LNCaP clone FGC (cell line): Measurements from ENCODE around the gene NCBP2.

Source experiments
- DNase-seq: peaks from one replicate; pipeline ENCODE4 v3.0.0-alpha.2; 2011; ENCODE audit warnings: low read depth
- H3K4me3 ChIP-seq: 2 replicates; pipeline ENCODE4 v1.5.1; 2011; ENCODE audit warnings: mild to moderate bottlenecking, low read depth, low read length, control low read depth
- TF ChIP-seq, protein P1 (sequence below): IDR thresholded peaks from 2 replicates; pipeline ENCODE4 v1.5.1; 2012; ENCODE audit warnings: mild to moderate bottlenecking; ENCODE audit not compliant: control insufficient read depth, insufficient read depth; ENCODE audit errors: extremely low read depth

The NCBP2 gene

DNA sequence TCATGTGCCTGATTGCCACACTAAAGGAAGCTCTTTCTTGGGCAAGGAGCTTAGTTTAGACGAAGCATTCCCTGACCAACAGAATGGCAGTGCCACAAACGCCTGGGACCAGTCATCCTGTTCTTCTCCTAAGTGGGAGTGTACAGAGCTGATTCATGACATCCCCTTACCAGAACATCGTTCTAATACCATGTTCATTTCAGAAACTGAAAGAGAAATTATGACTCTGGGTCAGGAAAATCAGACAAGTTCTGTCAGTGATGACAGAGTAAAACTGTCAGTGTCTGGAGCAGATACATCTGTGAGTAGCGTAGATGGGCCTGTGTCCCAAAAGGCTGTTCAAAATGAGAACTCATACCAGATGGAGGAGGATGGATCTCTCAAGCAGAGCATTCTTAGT, 56.2 kb downstream of the NCBP2 start:
- no peak overlapping the region for H3K4me3 ChIP-seq
- TF ChIP-seq, protein P1, sequence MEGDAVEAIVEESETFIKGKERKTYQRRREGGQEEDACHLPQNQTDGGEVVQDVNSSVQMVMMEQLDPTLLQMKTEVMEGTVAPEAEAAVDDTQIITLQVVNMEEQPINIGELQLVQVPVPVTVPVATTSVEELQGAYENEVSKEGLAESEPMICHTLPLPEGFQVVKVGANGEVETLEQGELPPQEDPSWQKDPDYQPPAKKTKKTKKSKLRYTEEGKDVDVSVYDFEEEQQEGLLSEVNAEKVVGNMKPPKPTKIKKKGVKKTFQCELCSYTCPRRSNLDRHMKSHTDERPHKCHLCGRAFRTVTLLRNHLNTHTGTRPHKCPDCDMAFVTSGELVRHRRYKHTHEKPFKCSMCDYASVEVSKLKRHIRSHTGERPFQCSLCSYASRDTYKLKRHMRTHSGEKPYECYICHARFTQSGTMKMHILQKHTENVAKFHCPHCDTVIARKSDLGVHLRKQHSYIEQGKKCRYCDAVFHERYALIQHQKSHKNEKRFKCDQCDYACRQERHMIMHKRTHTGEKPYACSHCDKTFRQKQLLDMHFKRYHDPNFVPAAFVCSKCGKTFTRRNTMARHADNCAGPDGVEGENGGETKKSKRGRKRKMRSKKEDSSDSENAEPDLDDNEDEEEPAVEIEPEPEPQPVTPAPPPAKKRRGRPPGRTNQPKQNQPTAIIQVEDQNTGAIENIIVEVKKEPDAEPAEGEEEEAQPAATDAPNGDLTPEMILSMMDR: no peak
- no peak for DNase-seq
